Endothelial cell of umbilical vein (primary cell): ENCODE data around the gene MEIOB. TPM values are rescaled to one million over a fixed set of nuclear protein-coding genes. Genes with fewer than 3 reads are reported as not detected.

Experiments
- BruUV-seq: library from RNA; stranded (reverse); fragments of 400-500 nt; replicated peaks from 2 replicates; lab custom pipeline; 2021; lab: Mats Ljungman, UMichigan
- CTCF ChIA-PET: fragments of 300-600, 350-600 bp; sonication (Branson Sonifier 250); formaldehyde crosslinking; loops from one replicate; lab custom pipeline; 2021; ENCODE audit warnings: antibody characterized with exemption, inconsistent platforms; lab: Charles Lee
- POLR2A ChIA-PET: fragments of 300-600, 350-600 bp; sonication (Branson Sonifier 250); formaldehyde crosslinking; loops from one replicate; lab custom pipeline; 2021; ENCODE audit warnings: antibody characterized with exemption, inconsistent platforms; lab: Charles Lee
- DNase-seq: peaks from one replicate; pipeline ENCODE4 v3.0.0-alpha.2; 2011; ENCODE audit warnings: low read depth, low spot score
- FAIRE-seq: peaks from 2 replicates; lab custom pipeline; 2011; peaks lifted over from hg19 to GRCh38; lab: Jason Lieb, UNC
- H2AFZ ChIP-seq: 2 replicates; pipeline ENCODE4 v1.6.0; 2012; ENCODE audit warnings: low read depth, low read length, control low read depth, inconsistent platforms
- H3K27ac ChIP-seq: 2 replicates; pipeline ENCODE4 v1.5.1; 2011; ENCODE audit warnings: low read depth, mild to moderate bottlenecking, control low read depth, low read length, moderate library complexity; ENCODE audit not compliant: insufficient read depth
- H3K27me3 ChIP-seq, 2 experiments: 2 replicates each; pipeline versions ENCODE4 v1.6.0 to v1.6.1; 2011; ENCODE audit warnings: low read length in 2 of 2, mixed read lengths in 1 of 2; ENCODE audit not compliant: control insufficient read depth in 2 of 2, insufficient read depth in 2 of 2
- H3K36me3 ChIP-seq, 2 experiments: 2 replicates in 1 of 2; 3 replicates in 1 of 2; pipeline ENCODE4 v1.5.1; 2011; ENCODE audit warnings: low read length in 2 of 2, mild to moderate bottlenecking in 1 of 2, moderate library complexity in 1 of 2; ENCODE audit not compliant: control insufficient read depth in 2 of 2, insufficient read depth in 2 of 2; ENCODE audit errors: extremely low read depth in 1 of 2
- H3K4me1 ChIP-seq: 3 replicates; pipeline ENCODE4 v1.5.1; 2011; ENCODE audit warnings: mild to moderate bottlenecking, low read length; ENCODE audit not compliant: control insufficient read depth, insufficient read depth; ENCODE audit errors: extremely low read depth
- H3K4me2 ChIP-seq: 2 replicates; pipeline ENCODE4 v1.6.1; 2011; ENCODE audit warnings: low read length, control low read depth, mixed read lengths; ENCODE audit not compliant: insufficient read depth
- H3K4me3 ChIP-seq, 3 experiments: fragments of 200-600 bp in 1 of 3; sonication (generic), shearing (Covaris generic) in 1 of 3; replicated peaks in 1 of 3; 2 replicates each; pipeline ENCODE4 v1.5.1; 2011 to 2016; ENCODE audit warnings: control low read depth in 3 of 3, low read length in 3 of 3, mild to moderate bottlenecking in 2 of 3, inconsistent platforms in 1 of 3, low read depth in 1 of 3, moderate library complexity in 1 of 3; ENCODE audit not compliant: insufficient read depth in 1 of 3
- H3K79me2 ChIP-seq: 2 replicates; pipeline ENCODE4 v1.6.0; 2012; ENCODE audit warnings: low read length, inconsistent platforms; ENCODE audit not compliant: control insufficient read depth, insufficient read depth
- H3K9ac ChIP-seq: replicated peaks from 2 replicates; pipeline ENCODE3; 2011; ENCODE audit warnings: low read length, control low read depth; ENCODE audit not compliant: insufficient read depth; ENCODE audit errors: extremely low read depth
- H3K9me1 ChIP-seq: replicated peaks from 3 replicates; pipeline ENCODE4 v1.6.0; 2011; ENCODE audit warnings: mild to moderate bottlenecking, low read length; ENCODE audit not compliant: control insufficient read depth, insufficient read depth; ENCODE audit errors: extremely low read depth
- H3K9me3 ChIP-seq: replicated peaks from 2 replicates; pipeline ENCODE4 v1.5.1; 2012; ENCODE audit warnings: low read length, inconsistent platforms; ENCODE audit not compliant: control insufficient read depth, insufficient read depth
- H4K20me1 ChIP-seq: replicated peaks from 2 replicates; pipeline ENCODE3; 2011; ENCODE audit warnings: mild to moderate bottlenecking, low read length; ENCODE audit not compliant: control insufficient read depth, insufficient read depth; ENCODE audit errors: extremely low read depth
- CTCF ChIP-seq, 2 donors: IDR thresholded peaks; 1 replicate in 1 of 2; 2 replicates in 1 of 2; pipeline ENCODE4 v1.5.1; 2011; ENCODE audit warnings: low read length in 2 of 2, mild to moderate bottlenecking in 2 of 2, moderate library complexity in 2 of 2, control low read depth in 1 of 2, inconsistent platforms in 1 of 2, low read depth in 1 of 2; ENCODE audit not compliant: insufficient read depth in 1 of 2; ENCODE audit errors: extremely low read depth in 1 of 2
- EZH2 ChIP-seq: IDR thresholded peaks from 2 replicates; pipeline ENCODE4 v1.6.1; 2012; ENCODE audit warnings: borderline replicate concordance, low read depth, mild to moderate bottlenecking, moderate library complexity, low read length, inconsistent platforms; ENCODE audit not compliant: severe bottlenecking
- FOS ChIP-seq: IDR thresholded peaks from 2 replicates; pipeline ENCODE4 v1.6.1; 2011; ENCODE audit warnings: mild to moderate bottlenecking, low read length, moderate library complexity, borderline replicate concordance; ENCODE audit not compliant: insufficient read depth
- GATA2 ChIP-seq: IDR thresholded peaks from 2 replicates; pipeline ENCODE4 v1.7.0; 2011; ENCODE audit warnings: low read depth, mild to moderate bottlenecking, moderate library complexity, mixed read lengths, low read length; ENCODE audit not compliant: insufficient read length, insufficient read depth
- JUN ChIP-seq: IDR thresholded peaks from 2 replicates; pipeline ENCODE4 v1.6.1; 2011; ENCODE audit warnings: borderline replicate concordance, low read depth; ENCODE audit not compliant: insufficient read length, insufficient read depth
- MAX ChIP-seq: IDR thresholded peaks from 2 replicates; pipeline ENCODE4 v1.6.1; 2011; ENCODE audit not compliant: insufficient read depth, insufficient read length
- MYC ChIP-seq: IDR thresholded peaks from one replicate; pipeline ENCODE4 v1.6.1; 2011; ENCODE audit warnings: mild to moderate bottlenecking, low read depth, low read length
- dilution Hi-C: fragments of 300-500 bp; cut with MboI; formaldehyde crosslinking; loops from one replicate; pipeline ENCODE4 v1.15.0; 2019; ENCODE audit warnings: low sequenced_read_pairs; ENCODE audit not compliant: extremely low pct_ligation_motif_present
- intact Hi-C: fragments of 100-400 bp; cut with micrococcal nuclease; formaldehyde crosslinking; loops from one replicate; pipeline ENCODE4 v1.10.0; 2022
- polyA plus RNA-seq, 4 experiments: library from polyadenylated mRNA; depleted of rRNA in 3 of 4; stranded (reverse) in 3 of 4; unstranded in 1 of 4; fragments of >200 nt; gene quantifications; 2 replicates each; pipeline versions ENCODE4 v1.2.1 to v1.2.3, GENCODE V29; 2011 to 2012; ENCODE audit warnings: missing spikeins in 1 of 4
- total RNA-seq: library from RNA; stranded (reverse); gene quantifications from 2 replicates; pipeline ENCODE4 v1.2.3, GENCODE V29; 2021

Gene MEIOB
- total and polyA plus RNA-seq, 2 donors (not counting 3 experiments of a cell fraction or from before 2014, with no cell fraction given), result 0.04 TPM; not detected in 1

DNA sequence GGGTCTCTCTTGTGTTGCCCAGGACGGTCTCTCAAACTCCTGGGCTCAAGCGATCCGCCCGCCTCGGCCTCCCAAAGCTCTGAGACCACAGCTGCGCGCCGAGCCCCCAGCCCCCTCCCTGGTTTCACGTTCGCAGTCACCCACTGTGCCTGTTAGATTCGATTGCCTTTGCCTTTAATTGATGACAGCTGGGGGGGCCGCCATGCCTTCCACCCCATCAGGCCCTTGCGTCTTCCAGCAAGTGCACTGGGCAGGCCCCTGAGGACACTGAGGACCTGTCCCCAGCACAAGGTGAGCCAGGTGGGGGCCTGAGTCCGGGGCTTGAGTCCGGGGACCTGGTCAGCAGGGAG is 81.7 kb downstream of the MEIOB start:
- Histone ChIP-seq H3K9ac (no peak overlapping the region), H2AFZ (no peak overlapping the region), H3K9me1 (no peaks in the 10 kb centered on the region), H3K9me3 (no peaks in the 10 kb centered on the region), H3K79me2 (peaks cover 9% of the 10 kb centered on the region), H3K4me3 (no peak overlapping the region), H3K27ac (no peak overlapping the region), H3K4me1 (no peaks in the 10 kb centered on the region), H3K36me3 (peaks cover 0 to 23% of the 10 kb centered on the region in 2 experiments), H3K27me3 (no peaks in the 10 kb centered on the region), H3K4me2 (no peak overlapping the region), H4K20me1 (no peaks in the 10 kb centered on the region)
- no peak for FAIRE-seq
- POLR2A ChIA-PET, result no interaction called here
- no peak for DNase-seq
- TF ChIP-seq MYC (no peak), FOS (no peak), EZH2 (no peak), MAX (no peak), CTCF (IDR thresholded peaks at IDR 0.05; ENCODE audit: extremely low read depth in 1 of 2, insufficient read depth in 1 of 2, low read depth in 1 of 2, low read length in 2 of 2) (no peak), GATA2 (no peak), JUN (no peak)
- intact Hi-C loops, result no loop called here
- CTCF ChIA-PET, result no interaction called here
- dilution Hi-C loops, result no loop called here
- BruUV-seq, result no TSS peak
